ENCODE measurements around the gene ZNF689.

DNA sequence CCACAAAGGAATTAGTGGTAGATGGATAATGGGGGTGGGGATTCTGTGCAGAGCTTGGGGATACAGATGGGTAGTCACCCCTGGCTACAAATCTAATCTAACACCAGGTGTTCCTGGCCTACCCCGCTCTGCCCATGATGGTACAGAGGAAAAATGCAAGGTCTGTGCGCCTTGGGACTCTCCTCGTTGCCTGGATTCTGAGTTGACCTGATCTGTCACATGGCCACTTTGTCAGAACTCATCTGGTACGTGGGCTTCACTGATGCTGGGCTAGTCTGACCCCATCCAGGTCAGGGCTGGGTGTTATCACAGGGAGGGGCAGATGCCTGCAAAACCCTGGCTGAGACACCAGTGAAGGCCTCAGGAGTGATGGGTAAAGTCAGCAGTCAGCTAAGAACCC is 57.2 kb downstream of the ZNF689 start:
- no peak for TF ChIP-seq CTCF (IDR thresholded peaks at IDR 0.05; ENCODE audit: low read length)
- no peak for TF ChIP-seq EZH2 (optimal IDR thresholded peaks at IDR 0.05; ENCODE audit: low read depth, low read length)
